K562 (cell line): ENCODE measurements around the gene CNOT4. TPM values are rescaled to one million over a fixed set of nuclear protein-coding genes. Genes with fewer than 3 reads are reported as not detected.

ENCODE experiments used
- polyA plus RNA-seq, 8 experiments: library from polyadenylated mRNA; depleted of rRNA in 4 of 8; stranded (reverse) in 5 of 8; unstranded in 3 of 8; fragments of >200 nt; fragmentation: Nextera tagmentation in 2 of 8; fragmentation: Illumina TruSeq in 1 of 8; extraction: Ambion mirVana in 2 of 8; extraction: Trizol in 1 of 8; gene quantifications; 2 replicates each; pipeline versions ENCODE4 v1.2.1 to v1.2.3, GENCODE V29; 2011 to 2014; ENCODE audit warnings: inconsistent platforms in 1 of 8, missing spikeins in 1 of 8
- total RNA-seq, 7 experiments: library from RNA; depleted of rRNA in 6 of 7; stranded (reverse); fragments of >200 nt in 6 of 7; fragmentation: Illumina TruSeq in 2 of 7; extraction: Trizol in 2 of 7; gene quantifications; 2 replicates each; pipeline versions ENCODE4 v1.2.1 to v1.2.3, GENCODE V29; 2011 to 2021; ENCODE audit warnings: low replicate concordance in 1 of 7

The CNOT4 gene
- total and polyA plus RNA-seq, 9 of the 15 experiments (the other 6 are each of a cell fraction or from before 2014, with no cell fraction given), result 8.6 to 24.1 (median 15.4) TPM

Other genes with a start within 250 kb of the CNOT4 start
- gene NUP205, start 47.8 kb upstream of the CNOT4 start, total RNA-seq (2014; rRNA removed), result 158 and 190 TPM in 2 replicates
- 234 and 257 TPM in 2 replicates for gene NUP205, start 47.8 kb upstream of the CNOT4 start, total RNA-seq (2014; rRNA removed; fragmentation: Illumina TruSeq; extraction: Trizol)
- 224 and 249 TPM in 2 replicates for gene NUP205, start 47.8 kb upstream of the CNOT4 start, total RNA-seq (2015; rRNA removed; fragmentation: Illumina TruSeq; extraction: Trizol)
- gene NUP205, start 47.8 kb upstream of the CNOT4 start, total RNA-seq (2021), result 221 and 223 TPM in 2 replicates
- gene NUP205, start 47.8 kb upstream of the CNOT4 start, polyA plus RNA-seq (2011; rRNA removed), result 246 and 282 TPM in 2 replicates
- gene NUP205, start 47.8 kb upstream of the CNOT4 start, polyA plus RNA-seq (2014; fragmentation: Illumina TruSeq; extraction: Trizol), result 177 and 193 TPM in 2 replicates
- 100 to 1,000 TPM; 101 to 182 TPM for gene NUP205, start 47.8 kb upstream of the CNOT4 start, polyA plus RNA-seq (2014; fragmentation: Nextera tagmentation; extraction: Ambion mirVana)
- gene NUP205, start 47.8 kb upstream of the CNOT4 start, polyA plus RNA-seq (2014; rRNA removed), result 167 and 174 TPM in 2 replicates
- gene STMP1, start 152.4 kb upstream of the CNOT4 start, total RNA-seq (2014; rRNA removed), result 10.6 and 18.5 TPM in 2 replicates
- 47.8 and 54.0 TPM in 2 replicates for gene STMP1, start 152.4 kb upstream of the CNOT4 start, total RNA-seq (2014; rRNA removed; fragmentation: Illumina TruSeq; extraction: Trizol)
- gene STMP1, start 152.4 kb upstream of the CNOT4 start, total RNA-seq (2015; rRNA removed; fragmentation: Illumina TruSeq; extraction: Trizol), result 35.1 and 36.5 TPM in 2 replicates
- gene STMP1, start 152.4 kb upstream of the CNOT4 start, total RNA-seq (2021), result 56.8 and 59.8 TPM in 2 replicates
- gene STMP1, start 152.4 kb upstream of the CNOT4 start, polyA plus RNA-seq (2011; rRNA removed), result 58.4 and 66.1 TPM in 2 replicates
- 57.9 and 67.7 TPM in 2 replicates for gene STMP1, start 152.4 kb upstream of the CNOT4 start, polyA plus RNA-seq (2014; fragmentation: Illumina TruSeq; extraction: Trizol)
- 100 to 1,000 TPM; 175 to 249 TPM for gene STMP1, start 152.4 kb upstream of the CNOT4 start, polyA plus RNA-seq (2014; fragmentation: Nextera tagmentation; extraction: Ambion mirVana)
- gene STMP1, start 152.4 kb upstream of the CNOT4 start, polyA plus RNA-seq (2014; rRNA removed), result 41.5 and 53.9 TPM in 2 replicates
- 0.23 and 0.45 TPM in 2 replicates for gene SLC13A4, start 218.1 kb upstream of the CNOT4 start, total RNA-seq (2014; rRNA removed)
- gene SLC13A4, start 218.1 kb upstream of the CNOT4 start, total RNA-seq (2014; rRNA removed; fragmentation: Illumina TruSeq; extraction: Trizol), result 0.22 and 0.51 TPM in 2 replicates
- gene SLC13A4, start 218.1 kb upstream of the CNOT4 start, total RNA-seq (2015; rRNA removed; fragmentation: Illumina TruSeq; extraction: Trizol), result 0.19 and 0.36 TPM in 2 replicates
- 0.60 and 0.66 TPM in 2 replicates for gene SLC13A4, start 218.1 kb upstream of the CNOT4 start, total RNA-seq (2021)
- 0.11 and 0.60 TPM in 2 replicates for gene SLC13A4, start 218.1 kb upstream of the CNOT4 start, polyA plus RNA-seq (2011; rRNA removed)
- 0.86 and 1.0 TPM in 2 replicates for gene SLC13A4, start 218.1 kb upstream of the CNOT4 start, polyA plus RNA-seq (2014; fragmentation: Illumina TruSeq; extraction: Trizol)
- gene SLC13A4, start 218.1 kb upstream of the CNOT4 start, polyA plus RNA-seq (2014; fragmentation: Nextera tagmentation; extraction: Ambion mirVana), result under 1 TPM; 0.27 to 0.48 TPM
- gene SLC13A4, start 218.1 kb upstream of the CNOT4 start, polyA plus RNA-seq (2014; rRNA removed), result 0.41 and 0.66 TPM in 2 replicates
- gene FAM180A, start 238.7 kb upstream of the CNOT4 start, total RNA-seq (2014; rRNA removed), result not detected in 2 replicates
- gene FAM180A, start 238.7 kb upstream of the CNOT4 start, total RNA-seq (2014; rRNA removed; fragmentation: Illumina TruSeq; extraction: Trizol), result not detected in 2 replicates
- not detected in 2 replicates for gene FAM180A, start 238.7 kb upstream of the CNOT4 start, total RNA-seq (2015; rRNA removed; fragmentation: Illumina TruSeq; extraction: Trizol)
- not detected in 2 replicates for gene FAM180A, start 238.7 kb upstream of the CNOT4 start, total RNA-seq (2021)
- not detected in 2 replicates for gene FAM180A, start 238.7 kb upstream of the CNOT4 start, polyA plus RNA-seq (2011; rRNA removed)
- not detected in 2 replicates for gene FAM180A, start 238.7 kb upstream of the CNOT4 start, polyA plus RNA-seq (2014; fragmentation: Illumina TruSeq; extraction: Trizol)
- gene FAM180A, start 238.7 kb upstream of the CNOT4 start, polyA plus RNA-seq (2014; fragmentation: Nextera tagmentation; extraction: Ambion mirVana), result not detected
- not detected in 2 replicates for gene FAM180A, start 238.7 kb upstream of the CNOT4 start, polyA plus RNA-seq (2014; rRNA removed)